IMR-90 (cell line): ENCODE results near the gene SHISAL2B. TPM values are rescaled to one million over a fixed set of nuclear protein-coding genes. Genes with fewer than 3 reads are reported as not detected.

Experiments used
- ATAC-seq: fragments of 200-7000 bp; cut with Tn5 transposase; 2 replicates; pipeline ENCODE4 v1.9.1; 2020; ENCODE audit warnings: low read depth, mild to moderate bottlenecking, moderate library complexity
- BruUV-seq: library from RNA; stranded (reverse); fragments of 400-500 nt; replicated peaks from 2 replicates; lab custom pipeline; 2021; lab: Mats Ljungman, UMichigan
- CTCF ChIA-PET: fragments of 300-600 bp; formaldehyde crosslinking; extraction: SDS; loops from one replicate; lab custom pipeline; 2021; ENCODE audit warnings: antibody characterized with exemption; lab: Yijun Ruan, JAX
- POLR2A ChIA-PET: fragments of 300-600 bp; sonication (Branson Sonifier 250); formaldehyde crosslinking; loops from one replicate; lab custom pipeline; 2022; ENCODE audit warnings: antibody characterized with exemption; ENCODE audit not compliant: unreplicated experiment; lab: Charles Lee
- DNase-seq: peaks from one replicate; pipeline ENCODE4 v3.0.0; 2013
- H2AFZ ChIP-seq: replicated peaks from 2 replicates; pipeline ENCODE3; 2013; ENCODE audit warnings: low read length, mild to moderate bottlenecking; ENCODE audit not compliant: poor library complexity
- H2AK5ac ChIP-seq: 2 replicates; pipeline ENCODE4 v1.6.1; 2013; ENCODE audit warnings: low read depth, low read length, inconsistent platforms
- H2AK9ac ChIP-seq: replicated peaks from 2 replicates; pipeline ENCODE3; 2013; ENCODE audit warnings: mild to moderate bottlenecking, low read depth, low read length, moderate library complexity; ENCODE audit not compliant: poor library complexity
- H2BK120ac ChIP-seq: 2 replicates; pipeline ENCODE4 v1.6.1; 2013; ENCODE audit warnings: low read depth, low read length, inconsistent platforms
- H2BK15ac ChIP-seq: 3 replicates; pipeline ENCODE4 v1.6.1; 2013; ENCODE audit warnings: low read depth, low read length, inconsistent platforms
- H2BK20ac ChIP-seq: 2 replicates; pipeline ENCODE4 v1.6.1; 2013; ENCODE audit warnings: low read depth, mild to moderate bottlenecking, inconsistent platforms, low read length, moderate library complexity
- H2BK5ac ChIP-seq: 2 replicates; pipeline ENCODE4 v1.6.1; 2013; ENCODE audit warnings: mild to moderate bottlenecking, low read depth, low read length, inconsistent platforms; ENCODE audit not compliant: poor library complexity, severe bottlenecking
- H3K14ac ChIP-seq: replicated peaks from 2 replicates; pipeline ENCODE4 v1.6.1; 2013; ENCODE audit warnings: low read depth, low read length, inconsistent platforms
- H3K18ac ChIP-seq: 2 replicates; pipeline ENCODE4 v1.6.1; 2013; ENCODE audit warnings: low read depth, low read length, control low read depth
- H3K23ac ChIP-seq: 2 replicates; pipeline ENCODE4 v1.6.1; 2013; ENCODE audit warnings: low read depth, low read length, inconsistent platforms
- H3K27ac ChIP-seq: 2 replicates; pipeline ENCODE4 v1.5.1; 2013; ENCODE audit warnings: mild to moderate bottlenecking, control low read depth, low read length; ENCODE audit not compliant: insufficient read depth
- H3K27me3 ChIP-seq: 2 replicates; pipeline ENCODE4 v1.6.1; 2013; ENCODE audit warnings: low read length; ENCODE audit not compliant: control insufficient read depth, insufficient read depth
- H3K36me3 ChIP-seq: 2 replicates; pipeline ENCODE4 v1.6.1; 2013; ENCODE audit warnings: low read length, mixed read lengths; ENCODE audit not compliant: control insufficient read depth, insufficient read depth
- H3K4ac ChIP-seq: 2 replicates; pipeline ENCODE4 v1.6.1; 2013; ENCODE audit warnings: low read depth, low read length, inconsistent platforms
- H3K4me1 ChIP-seq: 2 replicates; pipeline ENCODE4 v1.6.1; 2013; ENCODE audit warnings: low read length, mixed read lengths; ENCODE audit not compliant: control insufficient read depth, insufficient read depth
- H3K4me2 ChIP-seq: 2 replicates; pipeline ENCODE4 v1.6.1; 2013; ENCODE audit warnings: low read depth, mild to moderate bottlenecking, control low read depth, low read length, moderate library complexity
- H3K4me3 ChIP-seq: 2 replicates; pipeline ENCODE4 v1.5.1; 2013; ENCODE audit warnings: low read depth, mild to moderate bottlenecking, control low read depth, low read length, moderate library complexity; ENCODE audit not compliant: insufficient read depth
- H3K56ac ChIP-seq: 2 replicates; pipeline ENCODE4 v1.6.1; 2013; ENCODE audit warnings: low read length, inconsistent platforms; ENCODE audit not compliant: insufficient read depth; ENCODE audit errors: extremely low read depth
- H3K79me1 ChIP-seq, 2 experiments: 2 replicates each; pipeline ENCODE4 v1.6.1; 2013; ENCODE audit warnings: low read length in 2 of 2, inconsistent platforms in 1 of 2, low read depth in 1 of 2
- H3K9ac ChIP-seq: 2 replicates; pipeline ENCODE4 v1.6.1; 2013; ENCODE audit warnings: low read depth, low read length, control low read depth
- H3K9me1 ChIP-seq: 2 replicates; pipeline ENCODE4 v1.6.1; 2013; ENCODE audit warnings: low read length, inconsistent platforms; ENCODE audit not compliant: insufficient read depth
- H3K9me3 ChIP-seq: 2 replicates; pipeline ENCODE4 v1.6.1; 2013; ENCODE audit warnings: low read length; ENCODE audit not compliant: control insufficient read depth, insufficient read depth
- H4K20me1 ChIP-seq: 2 replicates; pipeline ENCODE4 v1.6.1; 2013; ENCODE audit warnings: low read length, inconsistent platforms; ENCODE audit not compliant: insufficient read depth
- H4K5ac ChIP-seq: 2 replicates; pipeline ENCODE4 v1.6.1; 2013; ENCODE audit warnings: mild to moderate bottlenecking, low read depth, low read length, control low read depth
- H4K8ac ChIP-seq, 2 experiments: 2 replicates each; pipeline ENCODE4 v1.6.1; 2013; ENCODE audit warnings: low read depth in 2 of 2, low read length in 2 of 2, control low read depth in 1 of 2, inconsistent platforms in 1 of 2
- H4K91ac ChIP-seq: 2 replicates; pipeline ENCODE4 v1.6.1; 2013; ENCODE audit warnings: low read depth, low read length, inconsistent platforms; ENCODE audit not compliant: insufficient read depth
- BHLHE40 ChIP-seq: fragments of 150-350 bp; IDR thresholded peaks from 2 replicates; pipeline ENCODE4 v1.6.1; 2016; ENCODE audit warnings: mild to moderate bottlenecking, low read depth, low read length
- CEBPB ChIP-seq: IDR thresholded peaks from 2 replicates; pipeline ENCODE4 v1.6.1; 2012; ENCODE audit warnings: low read depth, low read length, improper control_type of control experiment
- CHD1 ChIP-seq: IDR thresholded peaks from 2 replicates; pipeline ENCODE4 v1.6.1; 2012; ENCODE audit warnings: low read depth, low read length, improper control_type of control experiment
- CTCF ChIP-seq: conservative IDR thresholded peaks from 2 replicates; pipeline ENCODE4 v1.5.1; 2012; ENCODE audit warnings: mild to moderate bottlenecking, low read depth, low read length, improper control_type of control experiment
- FOS ChIP-seq: fragments of 150-350 bp; IDR thresholded peaks from 2 replicates; pipeline ENCODE4 v1.6.1; 2016; ENCODE audit warnings: low read depth, low read length
- MAFK ChIP-seq: IDR thresholded peaks from 2 replicates; pipeline ENCODE4 v1.6.1; 2012; ENCODE audit warnings: low read depth, low read length, improper control_type of control experiment
- MAZ ChIP-seq: IDR thresholded peaks from 2 replicates; pipeline ENCODE4 v1.6.1; 2012; ENCODE audit warnings: low read depth, mild to moderate bottlenecking, low read length, improper control_type of control experiment, moderate library complexity, borderline replicate concordance
- MXI1 ChIP-seq: IDR thresholded peaks from 2 replicates; pipeline ENCODE4 v1.6.1; 2012; ENCODE audit warnings: low read depth, mild to moderate bottlenecking, low read length, moderate library complexity, borderline replicate concordance
- NFE2L2 ChIP-seq: fragments of 150-350 bp; IDR thresholded peaks from 2 replicates; pipeline ENCODE4 v1.6.1; 2016; ENCODE audit warnings: low read depth, mild to moderate bottlenecking, low read length
- POLR2A ChIP-seq: IDR thresholded peaks from 2 replicates; pipeline ENCODE4 v1.6.1; 2012; ENCODE audit warnings: mild to moderate bottlenecking, low read depth, low read length
- RAD21 ChIP-seq: IDR thresholded peaks from 2 replicates; pipeline ENCODE4 v1.6.1; 2012; ENCODE audit warnings: low read length, improper control_type of control experiment
- RCOR1 ChIP-seq: IDR thresholded peaks from 2 replicates; pipeline ENCODE4 v1.6.1; 2012; ENCODE audit warnings: mild to moderate bottlenecking, low read length, improper control_type of control experiment; ENCODE audit not compliant: insufficient replicate concordance
- RFX5 ChIP-seq: IDR thresholded peaks from 2 replicates; pipeline ENCODE4 v1.8.0; 2012; ENCODE audit warnings: low read depth, mild to moderate bottlenecking, low read length, moderate library complexity
- SMC3 ChIP-seq: fragments of 150-350 bp; IDR thresholded peaks from 2 replicates; pipeline ENCODE4 v1.6.1; 2016; ENCODE audit warnings: low read depth, mild to moderate bottlenecking, antibody characterized with exemption, low read length, moderate library complexity
- USF2 ChIP-seq: fragments of 150-350 bp; IDR thresholded peaks from 2 replicates; pipeline ENCODE4 v1.6.1; 2017; ENCODE audit warnings: mild to moderate bottlenecking, antibody characterized with exemption, low read length, low read depth
- WGBS, 2 experiments: methylation state at CpG; one replicate each; pipeline versions ENCODE4 v1.1.5 to v1.1.7; 2013; ENCODE audit warnings: missing lambda C conversion rate in 2 of 2; ENCODE audit not compliant: insufficient read length in 1 of 2; ENCODE audit errors: extremely low coverage in 2 of 2; 5-methylcytosine and 5-hydroxymethylcytosine counted together
- dilution Hi-C: fragments of 300-500 bp; cut with HindIII; formaldehyde crosslinking; loops from one replicate; pipeline ENCODE4 v1.14.3; 2018; ENCODE audit warnings: low sequenced_read_pairs; ENCODE audit not compliant: unreplicated experiment
- in situ Hi-C: fragments of 300-500 bp; cut with MboI; formaldehyde crosslinking; loops from 3 replicates; pipeline ENCODE4 v1.14.3; 2019; ENCODE audit warnings: low sequenced_read_pairs, inconsistent platforms, mixed read lengths
- intact Hi-C: fragments of 100-400 bp; cut with micrococcal nuclease; formaldehyde crosslinking; loops from 2 replicates; pipeline ENCODE4 v1.10.0; 2022
- polyA plus RNA-seq, 3 experiments: library from polyadenylated mRNA; depleted of rRNA; stranded (reverse); fragments of >200 nt; gene quantifications; 2 replicates each; pipeline ENCODE4 v1.2.3, GENCODE V29; 2012; ENCODE audit warnings: low replicate concordance in 1 of 3
- total RNA-seq: library from RNA; depleted of rRNA; stranded (reverse); fragments of >200 nt; gene quantifications from 2 replicates; pipeline ENCODE4 v1.2.3, GENCODE V29; 2012
- TF ChIP-seq, protein P1 (sequence below): fragments of 150-350 bp; IDR thresholded peaks from 2 replicates; pipeline ENCODE4 v1.6.1; 2016; ENCODE audit warnings: low read depth, mild to moderate bottlenecking, low read length, moderate library complexity, borderline replicate concordance

The SHISAL2B gene
- total and polyA plus RNA-seq, 2 of the 4 experiments (the other 2 are of a cell fraction) = not detected

- no peak overlapping the region for H4K8ac ChIP-seq
- H3K9me3 ChIP-seq = no peaks in the 10 kb centered on the region
- no peak overlapping the region for H2BK5ac ChIP-seq
- dilution Hi-C loops = no loop called here
- intact Hi-C loops = no loop called here
- no peaks in the 10 kb centered on the region for H4K20me1 ChIP-seq
- no peak overlapping the region for H4K5ac ChIP-seq
- no peak for DNase-seq
- in situ Hi-C loops = no loop called here
- H3K4me2 ChIP-seq = no peak overlapping the region
- no peak overlapping the region for H3K9ac ChIP-seq
- H2BK15ac ChIP-seq = no peak overlapping the region
- no peak overlapping the region for H3K23ac ChIP-seq
- H3K4me3 ChIP-seq = no peak overlapping the region
- no peaks in the 10 kb centered on the region for H3K36me3 ChIP-seq
- no peak overlapping the region for H3K4ac ChIP-seq
- peaks cover 2% of the 10 kb centered on the region; the same call in 1 of the 2 replicates for H3K27me3 ChIP-seq
- no peak overlapping the region for H2AFZ ChIP-seq
- H4K91ac ChIP-seq = no peak overlapping the region
- no peak overlapping the region for H2AK9ac ChIP-seq
- H3K14ac ChIP-seq = no peak overlapping the region
- H2AK5ac ChIP-seq = no peak overlapping the region
- ChIA-PET POLR2A (no interaction called here), CTCF (no interaction called here)
- no peak overlapping the region for H2BK20ac ChIP-seq
- H2BK120ac ChIP-seq = no peak overlapping the region
- H3K9me1 ChIP-seq = no peaks in the 10 kb centered on the region
- BruUV-seq = no TSS peak
- TF ChIP-seq MXI1 (no peak), MAFK (no peak), USF2 (no peak), CTCF (no peak), SMC3 (no peak), POLR2A (no peak), RFX5 (no peak), BHLHE40 (no peak), FOS (no peak), MAZ (no peak), CHD1 (no peak), CEBPB (no peak), RAD21 (no peak), NFE2L2 (no peak), RCOR1 (no peak)
- TF ChIP-seq, protein P1, sequence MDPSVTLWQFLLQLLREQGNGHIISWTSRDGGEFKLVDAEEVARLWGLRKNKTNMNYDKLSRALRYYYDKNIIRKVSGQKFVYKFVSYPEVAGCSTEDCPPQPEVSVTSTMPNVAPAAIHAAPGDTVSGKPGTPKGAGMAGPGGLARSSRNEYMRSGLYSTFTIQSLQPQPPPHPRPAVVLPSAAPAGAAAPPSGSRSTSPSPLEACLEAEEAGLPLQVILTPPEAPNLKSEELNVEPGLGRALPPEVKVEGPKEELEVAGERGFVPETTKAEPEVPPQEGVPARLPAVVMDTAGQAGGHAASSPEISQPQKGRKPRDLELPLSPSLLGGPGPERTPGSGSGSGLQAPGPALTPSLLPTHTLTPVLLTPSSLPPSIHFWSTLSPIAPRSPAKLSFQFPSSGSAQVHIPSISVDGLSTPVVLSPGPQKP = no peak
- no peak for ATAC-seq
- H3K27ac ChIP-seq = no peak overlapping the region
- H3K56ac ChIP-seq = no peak overlapping the region
- no peaks in the 10 kb centered on the region for H3K4me1 ChIP-seq
- WGBS, 2 experiments = no CpG with 5 or more reads among the region's 3 CpGs
- H3K18ac ChIP-seq = no peak overlapping the region
- H3K79me1 ChIP-seq = no peaks in the 10 kb centered on the region
These were observed 18.6 kb upstream of the SHISAL2B start for GRCh38 chr5:64671678-64672077.
